Measurements from ENCODE around the gene EIF2AK3. TPM values are rescaled to one million over a fixed set of nuclear protein-coding genes. Genes with fewer than 3 reads are reported as not detected.

Gene EIF2AK3
- polyA plus RNA-seq, 1 donor (not counting 4 experiments of a cell fraction or from before 2014, with no cell fraction given) = 10.9 TPM

DNA sequence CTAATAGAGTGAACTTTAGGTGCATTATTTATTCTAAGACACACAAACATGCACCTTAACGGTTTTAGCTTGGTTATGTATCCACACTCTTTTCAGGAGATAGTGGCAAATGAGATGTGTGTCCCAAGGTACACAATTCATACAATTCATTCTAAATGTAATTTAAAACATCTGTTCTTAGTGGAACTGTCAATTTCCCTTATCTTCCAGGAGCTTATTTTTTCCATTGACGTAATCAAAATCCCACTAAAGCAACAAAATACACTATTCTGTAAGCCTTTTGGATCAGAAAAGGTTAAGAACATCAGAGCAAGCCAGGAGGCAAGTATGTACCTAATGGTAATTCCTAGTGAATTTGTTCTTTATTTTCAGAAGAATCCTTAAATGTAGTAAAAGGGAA lies 19.8 kb downstream of the EIF2AK3 start:
- FAIRE-seq (no peak), DNase-seq (ENCODE audit: low read depth, low spot score) (no peak)
- Histone ChIP-seq H3K4me3 (ENCODE audit: control insufficient read depth in 2 of 3, extremely low read depth in 1 of 3, insufficient read depth in 2 of 3, low read depth in 1 of 3, low read length in 3 of 3) (no peak overlapping the region), H3K27ac (ENCODE audit: control insufficient read depth, insufficient read depth, low read length) (no peak overlapping the region), H3K4me2 (ENCODE audit: control insufficient read depth, extremely low read depth, insufficient read depth, low read depth, low read length) (no peak overlapping the region), H3K9me1 (ENCODE audit: control insufficient read depth, extremely low read depth, insufficient read depth, low read length) (no peaks in the 10 kb centered on the region), H2AFZ (ENCODE audit: control insufficient read depth, low read length) (no peak overlapping the region), H4K20me1 (ENCODE audit: control insufficient read depth, extremely low read depth, insufficient read depth, low read length) (no peaks in the 10 kb centered on the region), H3K79me2 (ENCODE audit: control insufficient read depth, insufficient read depth, low read length) (peaks cover 23% of the 10 kb centered on the region), H3K9me3 (ENCODE audit: control insufficient read depth, low read depth, low read length) (no peaks in the 10 kb centered on the region), H3K9ac (ENCODE audit: control insufficient read depth, extremely low read depth, insufficient read depth, low read length) (no peak overlapping the region), H3K27me3 (ENCODE audit: control insufficient read depth, extremely low read depth, insufficient read depth, low read length) (no peaks in the 10 kb centered on the region), H3K4me1 (ENCODE audit: control insufficient read depth, extremely low read depth, insufficient read depth, low read length) (peaks cover 36% of the 10 kb centered on the region), H3K36me3 (ENCODE audit: control insufficient read depth in 2 of 2, extremely low read depth in 1 of 2, insufficient read depth in 2 of 2, low read length in 2 of 2) (no peaks in the 10 kb centered on the region)
- TF ChIP-seq EZH2 (IDR thresholded peaks at IDR 0.05; ENCODE audit: low read length) (no peak), CTCF (optimal IDR thresholded peaks at IDR 0.05 in 1 of 3, IDR thresholded peaks at IDR 0.05 in 1 of 3, conservative IDR thresholded peaks at IDR 0.05 in 1 of 3; ENCODE audit: extremely low read depth in 1 of 3, insufficient read depth in 2 of 3, low read length in 3 of 3) (no peak)
- dilution Hi-C loops (cut with MboI; ENCODE audit: extremely low pct_ligation_motif_present, low sequenced_read_pairs) = no loop called here

DNA sequence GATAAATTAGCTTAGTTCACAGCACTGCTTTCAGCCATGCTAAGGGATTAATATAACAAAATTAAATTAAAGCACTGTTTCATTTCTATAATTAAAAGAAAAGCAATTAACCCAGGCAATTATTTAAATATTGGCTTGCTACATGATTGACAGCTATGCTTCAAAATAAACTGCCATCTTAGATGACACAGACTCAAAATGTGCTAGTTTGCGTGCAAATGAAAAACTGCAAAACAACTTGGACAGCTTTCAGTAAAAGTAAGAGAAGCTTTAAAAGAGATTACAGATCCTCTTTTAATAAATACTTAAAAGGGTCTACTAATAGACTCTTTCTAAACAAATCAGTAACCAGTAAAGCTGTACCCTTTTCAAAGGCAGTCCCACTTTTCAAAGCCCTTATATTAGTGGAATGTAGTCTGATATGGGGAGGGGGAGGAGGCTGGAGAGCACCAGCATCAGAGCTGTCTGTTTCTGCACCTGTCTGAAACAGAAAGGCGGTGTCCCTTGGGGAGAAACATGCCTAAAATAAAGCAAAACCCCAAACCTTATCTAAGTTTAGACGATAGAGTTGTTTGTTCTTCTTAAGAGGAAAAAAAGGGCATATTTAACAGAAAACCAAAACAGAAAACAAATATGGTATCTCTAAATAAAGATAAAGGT lies 20.8 kb downstream of the EIF2AK3 start:
- Histone ChIP-seq H3K9ac (ENCODE audit: control insufficient read depth, extremely low read depth, insufficient read depth, low read length) (no peak overlapping the region), H3K9me1 (ENCODE audit: control insufficient read depth, extremely low read depth, insufficient read depth, low read length) (no peaks in the 10 kb centered on the region), H3K4me2 (ENCODE audit: control insufficient read depth, extremely low read depth, insufficient read depth, low read depth, low read length) (no peak overlapping the region), H4K20me1 (ENCODE audit: control insufficient read depth, extremely low read depth, insufficient read depth, low read length) (no peaks in the 10 kb centered on the region), H3K4me1 (ENCODE audit: control insufficient read depth, extremely low read depth, insufficient read depth, low read length) (peaks cover 36% of the 10 kb centered on the region), H3K36me3 (ENCODE audit: control insufficient read depth in 2 of 2, extremely low read depth in 1 of 2, insufficient read depth in 2 of 2, low read length in 2 of 2) (no peaks in the 10 kb centered on the region), H2AFZ (ENCODE audit: control insufficient read depth, low read length) (no peak overlapping the region), H3K79me2 (ENCODE audit: control insufficient read depth, insufficient read depth, low read length) (peaks cover 25% of the 10 kb centered on the region), H3K27me3 (ENCODE audit: control insufficient read depth, extremely low read depth, insufficient read depth, low read length) (no peaks in the 10 kb centered on the region), H3K4me3 (ENCODE audit: control insufficient read depth in 2 of 3, extremely low read depth in 1 of 3, insufficient read depth in 2 of 3, low read depth in 1 of 3, low read length in 3 of 3) (no peak overlapping the region), H3K27ac (ENCODE audit: control insufficient read depth, insufficient read depth, low read length) (no peak overlapping the region), H3K9me3 (ENCODE audit: control insufficient read depth, low read depth, low read length) (no peaks in the 10 kb centered on the region)
- no peak for DNase-seq (ENCODE audit: low read depth, low spot score)
- FAIRE-seq = no peak
- dilution Hi-C loops (cut with MboI; ENCODE audit: extremely low pct_ligation_motif_present, low sequenced_read_pairs) = no loop called here
- TF ChIP-seq CTCF (optimal IDR thresholded peaks at IDR 0.05 in 1 of 3, IDR thresholded peaks at IDR 0.05 in 1 of 3, conservative IDR thresholded peaks at IDR 0.05 in 1 of 3; ENCODE audit: extremely low read depth in 1 of 3, insufficient read depth in 2 of 3, low read length in 3 of 3) (no peak), EZH2 (IDR thresholded peaks at IDR 0.05; ENCODE audit: low read length) (no peak)
